Prostate gland (tissue), 2 donors: Measurements from ENCODE around the gene NCOA1.

ENCODE experiments used
- CTCF ChIP-seq, 4 experiments: fragments of 200-600 bp in 2 of 4; fragments of 450-650 bp in 2 of 4; sonication (generic) in 2 of 4; IDR thresholded peaks; 1 replicate in 3 of 4; 2 replicates in 1 of 4; pipeline ENCODE4 v1.5.1; 2016 to 2019; ENCODE audit warnings: antibody characterized with exemption in 4 of 4, mild to moderate bottlenecking in 2 of 4, moderate library complexity in 2 of 4
- POLR2A ChIP-seq: fragments of 450-650 bp; IDR thresholded peaks from one replicate; pipeline ENCODE4 v1.6.1; 2016; ENCODE audit warnings: antibody characterized with exemption, mild to moderate bottlenecking
- POLR2AphosphoS5 ChIP-seq: sonication (generic); formaldehyde crosslinking; IDR thresholded peaks from one replicate; pipeline ENCODE4 v1.6.1; 2017; ENCODE audit warnings: antibody characterized with exemption

GRCh38 chr2:24725956-24726355 lies 234.9 kb downstream of the NCOA1 start:
- TF ChIP-seq POLR2A (no peak), CTCF (IDR thresholded peaks at IDR 0.05) (no peak), POLR2AphosphoS5 (no peak)
